ENCODE measurements around the gene VSIG10L2. TPM values are rescaled to one million over a fixed set of nuclear protein-coding genes. Genes with fewer than 3 reads are reported as not detected.

VSIG10L2 gene
- total RNA-seq, 2 donors from 2014 or later, result not detected

GRCh38 chr11:125932301-125932700 is 13.5 kb upstream of the VSIG10L2 start:
- intact Hi-C loops (cut with DNase I), result no loop called here
- WGBS, 2 donors, result 66 to 76% methylated on average over 8 to 9 of the region's 9 CpGs

GRCh38 chr11:125933030-125933813 is 12.6 kb upstream of the VSIG10L2 start:
- no peaks in the 10 kb centered on the region for H3K36me3 ChIP-seq (replicated peaks in 1 of 2; ENCODE audit: insufficient read depth in 1 of 2, low read depth in 2 of 2)
- intact Hi-C loops (cut with DNase I), result no loop called here
- H3K27ac ChIP-seq, result no peak overlapping the region
- TF ChIP-seq CTCF (IDR thresholded peaks at IDR 0.05) (no peak), POLR2A (IDR thresholded peaks at IDR 0.05) (no peak)
- H3K9me3 ChIP-seq, result no peaks in the 10 kb centered on the region
- H3K27me3 ChIP-seq, result peaks cover 0 to 8% of the 10 kb centered on the region in 2 donors
- peaks cover 6% of the 10 kb centered on the region for H3K4me1 ChIP-seq
- no peak for DNase-seq
- ATAC-seq, result no peak
- no peak overlapping the region for H3K4me3 ChIP-seq
- 55 to 64% methylated on average over 12 of the region's 12 CpGs for WGBS, 2 donors

More at GRCh38 chr11:125932301-125932700, 13.5 kb upstream of the VSIG10L2 start:
- Histone ChIP-seq H3K4me3 (no peak overlapping the region), H3K4me1 (peaks cover 6% of the 10 kb centered on the region), H3K9me3 (no peaks in the 10 kb centered on the region), H3K27me3 (peaks cover 0 to 8% of the 10 kb centered on the region in 2 donors), H3K27ac (no peak overlapping the region), H3K36me3 (replicated peaks in 1 of 2; ENCODE audit: insufficient read depth in 1 of 2, low read depth in 2 of 2) (no peaks in the 10 kb centered on the region)
- DNase-seq (no peak), ATAC-seq (no peak)
- TF ChIP-seq POLR2A (IDR thresholded peaks at IDR 0.05), result no peak

- Histone ChIP-seq H3K27ac (no peak overlapping the region), H3K9me3 (no peaks in the 10 kb centered on the region), H3K4me3 (no peak overlapping the region), H3K27me3 (peaks cover 0 to 4% of the 10 kb centered on the region in 2 donors), H3K4me1 (peaks cover 6% of the 10 kb centered on the region), H3K36me3 (replicated peaks in 1 of 2; ENCODE audit: insufficient read depth in 1 of 2, low read depth in 2 of 2) (no peaks in the 10 kb centered on the region)
- ATAC-seq, result no peak
- WGBS, 2 donors, result 65 to 80% methylated on average over 8 of the region's 8 CpGs
- no peak for DNase-seq
- TF ChIP-seq POLR2A (IDR thresholded peaks at IDR 0.05), result no peak
- TF ChIP-seq CTCF (IDR thresholded peaks at IDR 0.05), result no peak
- intact Hi-C loops (cut with DNase I), result no loop called here
These were observed 11.4 kb upstream of the VSIG10L2 start for GRCh38 chr11:125934473-125934872.

- intact Hi-C loops (cut with DNase I), result no loop called here
- H3K4me1 ChIP-seq, result peaks cover 6% of the 10 kb centered on the region
These were observed 10.8 kb upstream of the VSIG10L2 start for GRCh38 chr11:125935056-125935455.

More at GRCh38 chr11:125935056-125935455, 10.8 kb upstream of the VSIG10L2 start:
- DNase-seq (no peak), ATAC-seq (no peak)
- 88 to 95% methylated on average over 2 of the region's 2 CpGs for WGBS, 2 donors
- H3K9me3 ChIP-seq, result no peaks in the 10 kb centered on the region
- no peak overlapping the region for H3K27ac ChIP-seq
- H3K4me3 ChIP-seq, result no peak overlapping the region
- TF ChIP-seq POLR2A (IDR thresholded peaks at IDR 0.05) (no peak), CTCF (IDR thresholded peaks at IDR 0.05) (no peak)
- no peaks in the 10 kb centered on the region for H3K27me3 ChIP-seq
- H3K36me3 ChIP-seq (replicated peaks in 1 of 2; ENCODE audit: insufficient read depth in 1 of 2, low read depth in 2 of 2), result no peaks in the 10 kb centered on the region
